Gastrocnemius medialis (tissue), 4 donors: ENCODE data around the gene USH2A.

Experiments
- CTCF ChIP-seq, 5 experiments: fragments of 450-650 bp in 3 of 5; fragments of 200-600 bp in 2 of 5; sonication (generic) in 2 of 5; IDR thresholded peaks in 4 of 5; conservative IDR thresholded peaks in 1 of 5; 1 replicate in 4 of 5; 2 replicates in 1 of 5; pipeline ENCODE4 v1.5.1; 2016 to 2019; ENCODE audit warnings: antibody characterized with exemption in 5 of 5, mild to moderate bottlenecking in 3 of 5, moderate library complexity in 3 of 5
- POLR2A ChIP-seq, 2 donors: fragments of 450-650 bp; IDR thresholded peaks; one replicate each; pipeline ENCODE4 v1.6.1; 2017; ENCODE audit warnings: antibody characterized with exemption in 2 of 2, mild to moderate bottlenecking in 2 of 2, moderate library complexity in 2 of 2

DNA sequence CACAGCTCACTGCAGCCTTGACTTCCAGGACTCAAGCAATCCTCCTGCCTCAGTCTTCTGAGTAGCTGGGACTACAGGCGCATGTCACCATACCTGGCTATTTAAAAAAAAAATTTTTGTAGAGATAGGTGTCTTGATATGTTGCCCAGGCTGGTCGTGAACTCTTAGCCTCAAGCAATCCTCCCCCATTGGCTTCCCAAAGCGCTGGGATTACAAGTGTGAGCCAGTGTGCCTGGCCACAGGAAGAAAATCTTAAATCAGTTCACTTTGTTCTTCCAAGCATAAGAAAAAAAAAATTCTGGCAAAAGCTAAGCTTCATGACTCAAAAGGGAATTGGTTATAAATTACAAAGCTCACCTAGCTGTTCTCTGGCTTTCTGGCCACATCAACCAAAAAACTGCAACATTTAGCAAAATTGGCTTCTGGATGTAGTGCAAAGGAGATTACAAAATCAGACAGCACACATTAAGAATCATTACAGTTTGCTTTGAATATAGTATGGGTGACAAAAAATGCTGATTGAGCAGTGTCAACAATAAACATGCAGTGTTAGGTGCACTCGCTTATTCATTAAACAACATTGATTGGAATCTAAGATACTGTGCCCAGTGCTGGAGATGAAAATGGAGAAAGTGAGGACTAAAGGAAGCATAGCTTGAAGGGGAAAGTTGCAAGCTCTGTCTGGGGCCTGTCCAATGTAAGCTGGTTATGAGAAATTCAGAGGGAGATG is 779.5 kb downstream of the USH2A start:
- TF ChIP-seq CTCF (IDR thresholded peaks at IDR 0.05 in 4 of 5, conservative IDR thresholded peaks at IDR 0.05 in 1 of 5) (no peak), POLR2A (IDR thresholded peaks at IDR 0.05) (no peak)
